ENCODE measurements around the gene GORAB. TPM values are rescaled to one million over a fixed set of nuclear protein-coding genes. Genes with fewer than 3 reads are reported as not detected.
A peak's percentile ranks its signal among the peaks of the same experiment; 100 is the strongest.

Gene GORAB, protein sequence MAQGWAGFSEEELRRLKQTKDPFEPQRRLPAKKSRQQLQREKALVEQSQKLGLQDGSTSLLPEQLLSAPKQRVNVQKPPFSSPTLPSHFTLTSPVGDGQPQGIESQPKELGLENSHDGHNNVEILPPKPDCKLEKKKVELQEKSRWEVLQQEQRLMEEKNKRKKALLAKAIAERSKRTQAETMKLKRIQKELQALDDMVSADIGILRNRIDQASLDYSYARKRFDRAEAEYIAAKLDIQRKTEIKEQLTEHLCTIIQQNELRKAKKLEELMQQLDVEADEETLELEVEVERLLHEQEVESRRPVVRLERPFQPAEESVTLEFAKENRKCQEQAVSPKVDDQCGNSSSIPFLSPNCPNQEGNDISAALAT
- polyA plus RNA-seq (ENCODE audit: insufficient read length in 4 of 4): 10 to 100 TPM; 18.3 to 21.2 (median 20.9) TPM

- peak; percentile 83 to 90 (median 84) for DNase-seq (ENCODE audit: low read depth in 4 of 4, low spot score in 3 of 4)
These were observed at the start of gene GORAB for GRCh38 chr1:170531758-170532657. TSS of gene GORAB (plus strand) at chr1:170532166. CDS start at chr1:170532224, 58 bp downstream.

GRCh38 chr1:170483051-170483450 is 48.9 kb upstream of the GORAB start:
- no peak for DNase-seq (ENCODE audit: low read depth in 4 of 4, low spot score in 3 of 4)

DNA sequence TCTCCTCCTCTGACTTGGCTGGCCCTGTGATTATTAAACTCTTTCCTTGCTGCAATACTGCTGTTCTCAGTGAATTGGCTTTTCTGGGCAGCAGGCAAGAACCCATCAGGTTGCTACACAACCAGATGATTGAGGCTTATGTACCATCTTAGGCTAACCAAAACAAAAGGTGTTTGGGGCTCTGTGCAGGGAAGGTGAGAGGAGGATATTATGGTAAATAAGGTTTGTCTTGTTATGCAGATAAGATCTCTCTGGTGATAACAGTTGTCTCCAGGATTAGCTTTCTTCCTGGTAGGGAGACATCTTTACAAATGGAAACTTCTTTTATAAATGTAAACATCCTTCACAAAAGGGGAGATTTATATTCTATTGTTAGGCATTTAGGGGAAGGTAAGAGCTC is 44.5 kb upstream of the GORAB start:
- no peak for DNase-seq (ENCODE audit: low read depth in 4 of 4, low spot score in 3 of 4)

GRCh38 chr1:170491291-170491690 is 40.7 kb upstream of the GORAB start:
- no peak for DNase-seq (ENCODE audit: low read depth in 4 of 4, low spot score in 3 of 4)

DNA sequence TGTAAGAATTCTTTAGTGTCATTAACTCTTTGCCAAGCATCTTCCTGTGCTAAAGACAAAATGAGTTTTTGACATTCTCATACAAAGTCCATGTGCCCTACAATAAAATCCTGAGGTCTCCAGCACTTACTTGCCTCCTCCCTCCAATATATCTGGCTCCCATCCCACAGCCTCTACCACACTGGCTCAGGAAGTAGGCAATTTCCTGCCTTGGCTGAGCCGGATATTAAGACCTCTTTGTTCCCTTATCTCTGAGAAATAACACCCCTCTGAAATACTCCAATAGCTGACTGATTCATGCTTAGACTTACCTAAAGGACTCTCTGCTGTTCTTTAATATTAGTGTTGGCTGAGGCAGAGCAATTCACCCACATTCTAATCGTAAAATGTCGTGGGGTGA is 37.6 kb upstream of the GORAB start:
- DNase-seq (ENCODE audit: low read depth in 4 of 4, low spot score in 3 of 4): no peak

- DNase-seq (ENCODE audit: low read depth in 4 of 4, low spot score in 3 of 4): no peak
These were observed 37.0 kb upstream of the GORAB start for GRCh38 chr1:170495006-170495405.

DNA sequence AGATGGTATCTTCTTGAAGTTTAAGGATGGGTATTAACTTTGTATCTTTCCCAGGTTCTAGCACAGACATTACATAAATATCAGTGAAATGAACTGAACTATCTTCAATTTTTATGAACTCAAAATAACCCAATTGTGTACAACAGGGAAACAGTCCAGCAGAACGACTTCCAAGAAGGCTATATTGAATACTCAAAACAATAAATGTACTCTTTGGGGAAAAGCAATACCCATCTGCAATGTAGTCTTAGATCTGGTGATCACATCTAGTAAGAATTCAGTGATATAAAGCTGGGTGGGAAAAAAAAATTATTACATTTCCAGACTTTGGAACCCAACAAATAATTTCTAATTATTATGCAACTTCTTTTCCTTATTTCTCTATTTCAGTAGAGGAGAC is 33.1 kb upstream of the GORAB start:
- no peak for DNase-seq (ENCODE audit: low read depth in 4 of 4, low spot score in 3 of 4)

DNA sequence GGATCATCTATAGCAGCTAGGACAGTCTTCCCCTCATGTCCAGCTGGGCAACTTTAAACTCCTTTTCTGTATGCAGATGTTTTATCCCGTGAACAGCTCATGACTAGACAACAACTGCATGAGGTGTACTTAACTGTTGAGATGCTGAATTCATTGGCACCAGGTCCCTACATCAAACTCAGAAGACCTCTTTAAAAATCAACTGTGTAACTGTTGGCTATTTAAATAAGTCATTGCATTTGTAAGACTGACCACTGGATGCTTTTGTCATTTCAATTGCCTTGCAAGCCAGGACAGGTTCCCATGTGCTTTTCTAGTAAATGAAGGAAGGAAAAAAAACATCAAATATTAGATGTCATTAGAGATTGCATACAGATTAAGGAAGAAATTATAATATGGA is 28.3 kb upstream of the GORAB start:
- DNase-seq (ENCODE audit: low read depth in 4 of 4, low spot score in 3 of 4): no peak

DNA sequence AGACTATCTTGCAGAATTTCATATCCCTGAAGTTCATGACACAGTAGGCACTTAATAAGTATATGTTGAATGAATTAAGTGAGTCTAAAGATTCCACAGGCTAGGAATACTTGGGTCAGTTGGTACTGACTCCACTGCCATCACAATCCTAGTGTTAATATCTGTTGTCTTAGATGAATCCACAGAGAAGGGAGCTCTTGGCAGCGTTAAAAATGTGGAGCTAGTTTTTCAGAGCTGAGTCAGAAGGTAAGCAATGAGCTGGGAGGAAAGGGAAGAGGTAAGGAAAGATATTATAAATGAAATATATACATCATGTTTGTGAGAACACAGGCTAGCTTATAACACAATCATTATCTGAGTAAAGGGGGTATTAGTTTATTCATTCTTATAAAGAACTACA is 21.8 kb upstream of the GORAB start:
- DNase-seq (ENCODE audit: low read depth in 4 of 4, low spot score in 3 of 4): no peak

DNA sequence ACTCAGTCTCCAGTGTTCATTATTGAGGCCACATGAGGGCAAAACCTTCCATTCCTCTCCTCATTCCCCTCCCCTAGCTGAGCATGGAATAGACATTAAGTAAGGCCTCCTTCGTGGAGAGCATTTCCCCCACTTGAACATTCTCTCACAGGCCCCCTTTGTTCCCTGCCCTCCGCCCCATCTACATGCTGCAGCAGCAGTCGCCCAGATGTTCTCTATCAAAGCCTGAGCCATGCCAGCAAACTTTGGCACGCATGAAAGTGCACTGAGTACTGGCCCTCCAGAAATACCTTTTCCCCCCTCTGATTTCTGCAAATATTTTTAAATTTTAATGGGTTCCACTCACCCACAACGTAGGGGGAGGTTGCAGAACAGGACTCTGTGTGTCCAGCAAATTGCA is 20.9 kb upstream of the GORAB start:
- DNase-seq (ENCODE audit: low read depth in 4 of 4, low spot score in 3 of 4): no peak

- DNase-seq (ENCODE audit: low read depth in 4 of 4, low spot score in 3 of 4): no peak
These were observed 18.8 kb upstream of the GORAB start for GRCh38 chr1:170513138-170513537.

DNA sequence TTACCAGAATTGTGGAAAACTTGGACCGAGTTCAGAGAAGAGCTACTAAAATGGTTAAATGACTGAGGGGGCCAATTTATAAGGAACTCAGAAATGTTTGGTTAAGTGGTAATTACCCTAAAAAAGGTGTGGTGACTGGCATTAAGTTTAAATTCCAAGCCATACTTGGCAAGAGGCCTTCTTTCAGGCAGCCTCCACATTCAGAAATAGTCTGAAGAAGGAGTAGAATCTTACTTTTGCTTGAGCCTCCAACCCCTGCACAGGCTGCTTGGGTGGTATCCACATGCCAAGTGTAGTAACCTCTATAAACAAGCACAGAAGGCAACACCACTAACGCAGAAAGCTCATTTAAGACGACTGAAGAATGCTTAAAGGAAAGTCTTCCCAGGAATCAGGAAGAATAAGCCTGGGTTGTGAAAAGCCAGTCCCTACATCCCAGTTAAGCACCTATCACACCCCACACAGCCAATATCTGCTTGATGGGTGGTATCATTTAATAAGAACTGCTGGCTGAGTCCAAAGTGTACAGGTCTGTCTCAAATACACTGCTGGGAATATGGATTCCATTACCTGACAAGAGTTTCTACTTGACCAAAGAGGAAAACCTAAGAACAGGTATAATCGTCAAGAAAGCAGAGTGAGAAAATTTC is 13.7 kb upstream of the GORAB start:
- no peak for DNase-seq (ENCODE audit: low read depth in 4 of 4, low spot score in 3 of 4)

DNA sequence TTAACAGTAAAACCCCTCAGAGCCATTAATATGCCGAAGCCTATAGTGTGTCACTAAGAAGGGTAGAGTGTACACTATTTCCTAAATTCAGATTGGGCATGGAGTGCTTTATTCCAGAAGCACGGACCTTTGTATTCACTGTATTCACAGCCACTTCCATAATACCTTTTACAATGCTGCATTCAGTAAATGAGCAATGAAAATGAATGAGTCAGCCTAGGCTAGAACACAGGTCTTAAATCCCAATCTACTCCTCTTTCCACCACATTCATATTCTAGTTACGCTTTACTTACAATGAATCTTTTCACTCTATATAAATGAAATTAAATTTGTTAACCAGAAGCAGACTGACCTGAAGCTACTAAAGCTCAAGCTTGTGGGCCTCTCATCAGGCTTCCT is 13.0 kb upstream of the GORAB start:
- no peak for DNase-seq (ENCODE audit: low read depth in 4 of 4, low spot score in 3 of 4)

- no peak for DNase-seq (ENCODE audit: low read depth in 4 of 4, low spot score in 3 of 4)
These were observed 11.4 kb upstream of the GORAB start for GRCh38 chr1:170520601-170521000.

GRCh38 chr1:170521818-170522217 is 10.1 kb upstream of the GORAB start:
- no peak for DNase-seq (ENCODE audit: low read depth in 4 of 4, low spot score in 3 of 4)

GRCh38 chr1:170530972-170531757 is 801 bp upstream of the GORAB start:
- DNase-seq (ENCODE audit: low read depth in 4 of 4, low spot score in 3 of 4): no peak

DNA sequence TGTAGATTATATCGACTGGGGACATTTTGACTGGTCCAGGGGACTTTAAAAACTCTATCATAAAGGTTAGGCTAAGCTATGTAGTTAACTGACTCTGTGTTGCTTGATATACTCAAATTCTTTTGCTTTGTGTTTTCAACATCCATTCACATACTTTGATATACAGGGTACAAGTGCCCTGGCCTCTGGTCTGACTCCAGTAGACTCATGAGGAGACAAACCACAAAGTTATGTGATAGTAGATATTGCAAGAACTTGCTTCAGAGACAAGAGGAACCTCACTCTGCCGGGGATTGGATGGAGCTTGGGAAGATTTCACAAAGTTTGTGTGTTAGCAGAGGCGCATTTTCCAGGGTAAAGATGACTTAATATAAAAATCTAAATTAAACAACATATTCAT is 1.3 kb downstream of the GORAB start:
- DNase-seq (ENCODE audit: low read depth in 4 of 4, low spot score in 3 of 4): no peak

- no peak for DNase-seq (ENCODE audit: low read depth in 4 of 4, low spot score in 3 of 4)
These were observed 2.7 kb downstream of the GORAB start for GRCh38 chr1:170534626-170535147.

DNA sequence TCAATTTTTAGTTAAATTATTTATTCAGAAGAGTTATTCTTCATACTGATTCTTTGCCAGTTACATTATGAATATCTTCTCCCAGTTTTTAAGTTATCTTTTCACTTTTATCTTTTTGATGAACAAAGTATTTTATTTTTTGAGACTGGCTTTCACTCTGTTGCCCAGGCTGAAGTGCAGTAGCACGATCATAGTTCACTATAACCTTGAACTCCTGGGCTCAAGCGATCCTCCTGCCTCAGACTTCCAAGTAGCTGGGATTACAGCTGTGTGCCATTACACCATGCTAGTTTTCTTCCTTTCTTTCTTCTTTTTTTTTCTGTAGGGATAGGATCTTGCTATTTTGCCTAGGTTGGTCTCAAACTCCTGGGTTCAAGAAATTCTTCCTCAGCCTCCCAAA is 3.5 kb downstream of the GORAB start:
- no peak for DNase-seq (ENCODE audit: low read depth in 4 of 4, low spot score in 3 of 4)

- no peak for DNase-seq (ENCODE audit: low read depth in 4 of 4, low spot score in 3 of 4)
These were observed 5.1 kb downstream of the GORAB start for GRCh38 chr1:170536924-170537551.
